ENCODE measurements around the gene LPP.

GRCh38 chr3:188446766-188447165 lies 292.8 kb downstream of the LPP start:
- TF ChIP-seq POLR2A (IDR thresholded peaks at IDR 0.05; ENCODE audit: low read length) (no peak), GATA1 (IDR thresholded peaks at IDR 0.05; ENCODE audit: low read depth, low read length) (no peak)
